K562 (cell line): Measurements from ENCODE around the gene EIF4E.

Experiments
- CTCF ChIP-seq, 3 experiments: IDR thresholded peaks in 2 of 3; conservative IDR thresholded peaks in 1 of 3; 2 replicates each; pipeline ENCODE4 v1.5.1; 2011 to 2012; ENCODE audit warnings: low read length in 3 of 3, mild to moderate bottlenecking in 3 of 3, control low read depth in 2 of 3, improper control_type of control experiment in 1 of 3, inconsistent platforms in 1 of 3, low read depth in 1 of 3, mixed read lengths in 1 of 3, moderate library complexity in 1 of 3; ENCODE audit not compliant: insufficient read depth in 2 of 3
- POLR2A ChIP-seq: fragments of 450-650 bp; conservative IDR thresholded peaks from 2 replicates; pipeline ENCODE4 v1.6.1; 2016
- TBP ChIP-seq: optimal IDR thresholded peaks from 2 replicates; pipeline ENCODE3; 2011; ENCODE audit warnings: low read depth, low read length, improper control_type of control experiment
- ZBTB12 ChIP-seq: fragments of 250-450 bp; sonication (Bioruptor Pico); IDR thresholded peaks from 2 replicates; pipeline ENCODE4 v1.4.0; 2020

GRCh38 chr4:98928505-98929340 is at the start of gene EIF4E:
- TF ChIP-seq CTCF (IDR thresholded peaks at IDR 0.05 in 2 of 3, conservative IDR thresholded peaks at IDR 0.05 in 1 of 3; ENCODE audit: insufficient read depth in 2 of 3, low read depth in 1 of 3, low read length in 3 of 3) (peak; percentile 17 to 38 (median 28); a peak in 5 of 6 replicates), POLR2A (peak; percentile 92), ZBTB12 (CRISPR knock-in tag) (no peak), TBP (peak; percentile 92)
